OCI-LY1 (cell line): Measurements from ENCODE around the gene ZNF275.
"Not testable (repeated sequence)": the region's sequence is repeated elsewhere in the genome, so short reads cannot be mapped to it uniquely, and the experiment has no call there.

Source experiments
- H2AFZ ChIP-seq: fragments of 200-600 bp; sonication (generic), shearing (Covaris generic); 2 replicates; pipeline ENCODE4 v1.6.0; 2014; ENCODE audit warnings: antibody characterized with exemption, mild to moderate bottlenecking, low read length
- H3F3A ChIP-seq: fragments of 200-600 bp; sonication (generic), shearing (Covaris generic); 2 replicates; pipeline ENCODE4 v1.6.0; 2014; ENCODE audit warnings: mild to moderate bottlenecking, antibody characterized with exemption, low read length, moderate library complexity; ENCODE audit not compliant: insufficient read depth
- H3K27ac ChIP-seq: fragments of 200-600 bp; sonication (generic); 2 replicates; pipeline ENCODE4 v1.5.1; 2014; ENCODE audit warnings: low read length, mixed run types, mild to moderate bottlenecking, low read depth; ENCODE audit not compliant: poor library complexity, severe bottlenecking
- H3K27me3 ChIP-seq: fragments of 200-600 bp; sonication (generic); 2 replicates; pipeline ENCODE4 v1.6.0; 2014; ENCODE audit warnings: antibody characterized with exemption, mild to moderate bottlenecking, low read length, moderate library complexity; ENCODE audit not compliant: insufficient read depth
- H3K36me3 ChIP-seq: fragments of 200-600 bp; sonication (generic); 2 replicates; pipeline ENCODE4 v1.6.1; 2014; ENCODE audit warnings: mild to moderate bottlenecking, antibody characterized with exemption, low read length, moderate library complexity, mixed read lengths; ENCODE audit not compliant: insufficient read depth
- H3K4me1 ChIP-seq: fragments of 200-600 bp; sonication (generic); 2 replicates; pipeline ENCODE4 v1.5.1; 2014; ENCODE audit warnings: mild to moderate bottlenecking, low read length, moderate library complexity; ENCODE audit not compliant: insufficient read depth, severe bottlenecking
- H3K4me2 ChIP-seq: fragments of 200-600 bp; sonication (generic), shearing (Covaris generic); 2 replicates; pipeline ENCODE4 v1.6.1; 2014; ENCODE audit warnings: low read length
- H3K4me3 ChIP-seq: fragments of 200-600 bp; sonication (generic); 2 replicates; pipeline ENCODE4 v1.5.1; 2014; ENCODE audit warnings: low read length, low read depth, mild to moderate bottlenecking, mixed read lengths; ENCODE audit not compliant: poor library complexity, severe bottlenecking
- H3K79me2 ChIP-seq: fragments of 200-600 bp; shearing (Covaris generic); 2 replicates; pipeline ENCODE4 v1.6.1; 2016; ENCODE audit warnings: mixed run types, low read length, mixed read lengths; ENCODE audit not compliant: insufficient read depth
- H3K9ac ChIP-seq: fragments of 200-600 bp; sonication (generic), shearing (Covaris generic); 2 replicates; pipeline ENCODE4 v1.6.1; 2014; ENCODE audit warnings: mild to moderate bottlenecking, low read length, mixed read lengths
- H3K9me2 ChIP-seq: fragments of 200-600 bp; sonication (generic), shearing (Covaris generic); 2 replicates; pipeline ENCODE4 v1.6.1; 2014; ENCODE audit warnings: low read depth, mild to moderate bottlenecking, low read length, mixed read lengths
- H3K9me3 ChIP-seq: fragments of 200-600 bp; shearing (Covaris generic); 2 replicates; pipeline ENCODE4 v1.6.1; 2014; ENCODE audit warnings: low read length, mixed read lengths
- H4K20me1 ChIP-seq: fragments of 200-600 bp; sonication (generic), shearing (Covaris generic); 2 replicates; pipeline ENCODE4 v1.6.0; 2016; ENCODE audit warnings: mild to moderate bottlenecking, low read length; ENCODE audit not compliant: insufficient read depth
- CTCF ChIP-seq: fragments of 200-600 bp; sonication (generic), shearing (Covaris generic); IDR thresholded peaks from 2 replicates; pipeline ENCODE4 v1.5.1; 2017; ENCODE audit warnings: mild to moderate bottlenecking, antibody characterized with exemption, low read length, moderate library complexity, mixed read lengths
- EZH2 ChIP-seq: fragments of 200-600 bp; sonication (generic), shearing (Covaris generic); IDR thresholded peaks from 2 replicates; pipeline ENCODE4 v1.8.0; 2017; ENCODE audit warnings: borderline replicate concordance, mixed run types, mild to moderate bottlenecking, antibody characterized with exemption, low read length, moderate library complexity, mixed read lengths

Gene ZNF275

GRCh38 chrX:153319295-153320046 is 14.5 kb upstream of the ZNF275 start:
- no peak overlapping the region for H3K4me3 ChIP-seq
- H2AFZ ChIP-seq: no peak overlapping the region
- no peaks in the 10 kb centered on the region for H3K9me3 ChIP-seq
- H3K9ac ChIP-seq: no peak overlapping the region
- no peak overlapping the region for H3K4me2 ChIP-seq
- no peaks in the 10 kb centered on the region for H3K36me3 ChIP-seq
- no peaks in the 10 kb centered on the region for H3K4me1 ChIP-seq
- H3F3A ChIP-seq: no peaks in the 10 kb centered on the region
- H3K9me2 ChIP-seq: no peaks in the 10 kb centered on the region
- TF ChIP-seq CTCF: no peak
- TF ChIP-seq EZH2: no peak
- H3K27ac ChIP-seq: no peak overlapping the region
- H3K27me3 ChIP-seq: no peaks in the 10 kb centered on the region
- H4K20me1 ChIP-seq: no peaks in the 10 kb centered on the region
- H3K79me2 ChIP-seq: no peaks in the 10 kb centered on the region

GRCh38 chrX:153320047-153320443 is 13.9 kb upstream of the ZNF275 start:
- not testable (repeated sequence) for H3F3A ChIP-seq, H2AFZ ChIP-seq, H3K4me2 ChIP-seq, H3K9ac ChIP-seq, H3K4me1 ChIP-seq, H3K79me2 ChIP-seq, H4K20me1 ChIP-seq, H3K9me2 ChIP-seq, H3K4me3 ChIP-seq, H3K27me3 ChIP-seq, H3K9me3 ChIP-seq, H3K36me3 ChIP-seq, H3K27ac ChIP-seq

- H3K79me2 ChIP-seq: no peaks in the 10 kb centered on the region
- no peak overlapping the region for H2AFZ ChIP-seq
- H3K36me3 ChIP-seq: no peaks in the 10 kb centered on the region
- no peak overlapping the region for H3K4me2 ChIP-seq
- no peaks in the 10 kb centered on the region for H3F3A ChIP-seq
- H3K9me2 ChIP-seq: no peaks in the 10 kb centered on the region
- H3K4me3 ChIP-seq: no peak overlapping the region
- TF ChIP-seq CTCF: no peak
- TF ChIP-seq EZH2: no peak
- H3K9me3 ChIP-seq: no peaks in the 10 kb centered on the region
- no peak overlapping the region for H3K27ac ChIP-seq
- no peaks in the 10 kb centered on the region for H3K4me1 ChIP-seq
- H4K20me1 ChIP-seq: no peaks in the 10 kb centered on the region
- H3K9ac ChIP-seq: no peak overlapping the region
- H3K27me3 ChIP-seq: no peaks in the 10 kb centered on the region
Observed at GRCh38 chrX:153320555-153321184, 13.3 kb upstream of the ZNF275 start.
